B cell (primary cell): ENCODE data around the gene ABCC9. TPM values are rescaled to one million over a fixed set of nuclear protein-coding genes. Genes with fewer than 3 reads are reported as not detected.

Experiments
- ATAC-seq: fragments of 200-7000 bp; cut with Tn5 transposase; one replicate; pipeline ENCODE4 v1.10.0; 2021; ENCODE audit warnings: low read depth, mild to moderate bottlenecking, moderate number of reproducible peaks, moderate library complexity
- CTCF ChIA-PET: fragments of 350-600 bp; sonication (Branson Sonifier 250); formaldehyde crosslinking; loops from one replicate; lab custom pipeline; 2021; ENCODE audit warnings: antibody characterized with exemption, inconsistent platforms; lab: Charles Lee
- POLR2A ChIA-PET: fragments of 350-600 bp; sonication (Branson Sonifier 250); formaldehyde crosslinking; loops from one replicate; lab custom pipeline; 2021; ENCODE audit warnings: antibody characterized with exemption; lab: Charles Lee
- DNase-seq: peaks from one replicate; pipeline ENCODE4 v3.0.0; 2013
- H2AFZ ChIP-seq: 2 replicates; pipeline ENCODE4 v1.6.1; 2012; ENCODE audit warnings: mild to moderate bottlenecking, low read depth, low read length; ENCODE audit not compliant: insufficient read depth, poor library complexity, severe bottlenecking
- H3K27ac ChIP-seq, 2 donors: 1 replicate in 1 of 2; 2 replicates in 1 of 2; pipeline ENCODE4 v1.5.1; 2012 to 2013; ENCODE audit warnings: low read length in 2 of 2, mild to moderate bottlenecking in 2 of 2, moderate library complexity in 1 of 2
- H3K27me3 ChIP-seq, 4 experiments: fragments of 200-600 bp in 1 of 4; sonication (generic) in 1 of 4; replicated peaks in 1 of 4; 1 replicate in 2 of 4; 2 replicates in 2 of 4; pipeline versions ENCODE4 v1.6.1 to v1.7.0; 2013 to 2016; ENCODE audit warnings: low read length in 3 of 4, mild to moderate bottlenecking in 2 of 4, mixed read lengths in 1 of 4, moderate library complexity in 1 of 4; ENCODE audit not compliant: insufficient read depth in 4 of 4, control insufficient read depth in 3 of 4; ENCODE audit errors: control extremely low read depth in 1 of 4
- H3K36me3 ChIP-seq, 2 experiments: replicated peaks in 1 of 2; 1 replicate in 1 of 2; 2 replicates in 1 of 2; pipeline versions ENCODE4 v1.6.1 to v1.7.1; 2013; ENCODE audit warnings: low read length in 1 of 2; ENCODE audit not compliant: insufficient read depth in 2 of 2, control insufficient read depth in 1 of 2; ENCODE audit errors: control extremely low read depth in 1 of 2, extremely low read depth in 1 of 2
- H3K4me1 ChIP-seq, 2 donors: fragments of 200-600 bp in 1 of 2; sonication (generic) in 1 of 2; 1 replicate in 1 of 2; 2 replicates in 1 of 2; pipeline versions ENCODE4 v1.5.1 to v1.6.1; 2013 to 2017; ENCODE audit warnings: low read length in 2 of 2; ENCODE audit not compliant: control insufficient read depth in 2 of 2, insufficient read depth in 2 of 2
- H3K4me2 ChIP-seq: replicated peaks from 2 replicates; pipeline ENCODE3; 2012; ENCODE audit warnings: mild to moderate bottlenecking, low read depth, low read length; ENCODE audit not compliant: poor library complexity, severe bottlenecking
- H3K4me3 ChIP-seq, 5 experiments: fragments of 200-600 bp in 1 of 5; sonication (generic) in 1 of 5; 1 replicate in 3 of 5; 2 replicates in 2 of 5; pipeline versions ENCODE4 v1.5.1 to v1.7.0; 2011 to 2016; ENCODE audit warnings: low read length in 4 of 5, mild to moderate bottlenecking in 4 of 5, low read depth in 2 of 5, control low read depth in 1 of 5, moderate library complexity in 1 of 5; ENCODE audit not compliant: insufficient read depth in 1 of 5; ENCODE audit errors: control extremely low read depth in 1 of 5, extremely low read depth in 1 of 5
- H3K79me2 ChIP-seq: fragments of 200-600 bp; sonication (generic); one replicate; pipeline ENCODE4 v1.6.0; 2016; ENCODE audit warnings: low read length; ENCODE audit not compliant: control insufficient read depth, insufficient read depth
- H3K9ac ChIP-seq: fragments of 200-600 bp; sonication (generic); 2 replicates; pipeline ENCODE4 v1.6.1; 2017; ENCODE audit warnings: mild to moderate bottlenecking, low read length, moderate library complexity
- H3K9me3 ChIP-seq, 3 donors: one replicate each; pipeline versions ENCODE4 v1.6.1 to v1.7.1; 2013; ENCODE audit warnings: low read length in 2 of 3; ENCODE audit not compliant: control insufficient read depth in 2 of 3, insufficient read depth in 1 of 3; ENCODE audit errors: control extremely low read depth in 1 of 3
- H4K20me1 ChIP-seq: 2 replicates; pipeline ENCODE4 v1.6.0; 2012; ENCODE audit warnings: mild to moderate bottlenecking, low read length; ENCODE audit not compliant: insufficient read depth, control insufficient read depth, poor library complexity, severe bottlenecking
- H3K27ac Mint-ChIP-seq: one replicate; pipeline ENCODE4 v1.8.0; 2021; ENCODE audit warnings: mixed read lengths
- H3K27me3 Mint-ChIP-seq: one replicate; pipeline ENCODE4 v1.8.0; 2021; ENCODE audit warnings: mixed read lengths
- H3K4me1 Mint-ChIP-seq: one replicate; pipeline ENCODE4 v1.8.0; 2021; ENCODE audit warnings: mixed read lengths
- H3K4me3 Mint-ChIP-seq: one replicate; pipeline ENCODE4 v1.8.0; 2021; ENCODE audit warnings: mixed read lengths
- H3K9me3 Mint-ChIP-seq: one replicate; pipeline ENCODE4 v1.8.0; 2022; ENCODE audit warnings: mixed read lengths; ENCODE audit not compliant: insufficient read depth
- CTCF ChIP-seq: fragments of 200-600 bp; IDR thresholded peaks from one replicate; pipeline ENCODE4 v1.8.0; 2022; ENCODE audit warnings: antibody characterized with exemption, mild to moderate bottlenecking
- EZH2 ChIP-seq: IDR thresholded peaks from 2 replicates; pipeline ENCODE4 v1.6.1; 2012; ENCODE audit warnings: borderline replicate concordance, low read depth, mild to moderate bottlenecking, moderate library complexity, low read length; ENCODE audit not compliant: insufficient read depth, poor library complexity, severe bottlenecking
- WGBS: methylation state at CpG from one replicate; pipeline ENCODE4 v1.1.5; 2013; ENCODE audit warnings: missing lambda C conversion rate; ENCODE audit not compliant: insufficient coverage; 5-methylcytosine and 5-hydroxymethylcytosine counted together
- intact Hi-C: fragments of 100-400 bp; cut with micrococcal nuclease; formaldehyde crosslinking; loops from one replicate; pipeline ENCODE4 v1.10.0; 2022
- polyA plus RNA-seq: library from polyadenylated mRNA; depleted of rRNA; stranded (reverse); fragments of >200 nt; gene quantifications from 2 replicates; pipeline ENCODE4 v1.2.3, GENCODE V29; 2012
- total RNA-seq, 2 donors: library from RNA; stranded (reverse); fragments of 120-200 nt in 1 of 2; gene quantifications; 1 replicate in 1 of 2; 2 replicates in 1 of 2; pipeline versions ENCODE4 v1.2.3 to v1.2.4, GENCODE V29; 2013 to 2022

Gene ABCC9
- total and polyA plus RNA-seq, 2 donors (not counting 1 experiment from before 2014, with no cell fraction given), result not detected

- no peaks in the 10 kb centered on the region for H4K20me1 ChIP-seq
- H3K4me1 ChIP-seq, result no peaks in the 10 kb centered on the region
- ChIA-PET CTCF (no interaction called here), POLR2A (no interaction called here)
- intact Hi-C loops, result no loop called here
- H3K9ac ChIP-seq, result no peak overlapping the region
- no peak overlapping the region for H2AFZ ChIP-seq
- peaks cover 4% of the 10 kb centered on the region for H3K27me3 Mint-ChIP-seq
- no peaks in the 10 kb centered on the region for H3K27me3 ChIP-seq
- no peaks in the 10 kb centered on the region for H3K36me3 ChIP-seq
- peaks cover 0 to 1% (median 0%) of the 10 kb centered on the region in 3 donors for H3K9me3 ChIP-seq
- H3K27ac ChIP-seq, result no peak overlapping the region
- H3K9me3 Mint-ChIP-seq, result no peaks in the 10 kb centered on the region
- DNase-seq, result no peak
- WGBS, result 86% methylated on average over 1 of the region's 4 CpGs
- TF ChIP-seq EZH2, result no peak
- no peak overlapping the region for H3K4me3 Mint-ChIP-seq
- H3K4me1 Mint-ChIP-seq, result no peaks in the 10 kb centered on the region
- ATAC-seq, result no peak
- no peak overlapping the region for H3K27ac Mint-ChIP-seq
- no peak overlapping the region for H3K4me2 ChIP-seq
- H3K79me2 ChIP-seq, result no peaks in the 10 kb centered on the region
- H3K4me3 ChIP-seq, result no peak overlapping the region
Measured at GRCh38 chr12:21850419-21850818, 90.8 kb downstream of the ABCC9 start.

- H3K9ac ChIP-seq, result no peak overlapping the region
- H3K4me3 ChIP-seq, result no peak overlapping the region
- H4K20me1 ChIP-seq, result no peaks in the 10 kb centered on the region
- H3K27ac Mint-ChIP-seq, result no peak overlapping the region
- H2AFZ ChIP-seq, result no peak overlapping the region
- DNase-seq (no peak), ATAC-seq (no peak)
- H3K9me3 Mint-ChIP-seq, result no peaks in the 10 kb centered on the region
- no peaks in the 10 kb centered on the region for H3K4me1 Mint-ChIP-seq
- ChIA-PET POLR2A (no interaction called here), CTCF (no interaction called here)
- H3K79me2 ChIP-seq, result no peaks in the 10 kb centered on the region
- peaks cover 0 to 1% (median 0%) of the 10 kb centered on the region in 3 donors for H3K9me3 ChIP-seq
- no peaks in the 10 kb centered on the region for H3K36me3 ChIP-seq
- H3K27ac ChIP-seq, result no peak overlapping the region
- intact Hi-C loops, result no loop called here
- WGBS, result 75% methylated on average over 2 of the region's 2 CpGs
- no peak overlapping the region for H3K4me3 Mint-ChIP-seq
- no peaks in the 10 kb centered on the region for H3K4me1 ChIP-seq
- peaks cover 4% of the 10 kb centered on the region for H3K27me3 Mint-ChIP-seq
- H3K27me3 ChIP-seq, result no peaks in the 10 kb centered on the region
- no peak overlapping the region for H3K4me2 ChIP-seq
- no peak for TF ChIP-seq CTCF
- TF ChIP-seq EZH2, result no peak
Measured at GRCh38 chr12:21849878-21850277, 91.3 kb downstream of the ABCC9 start.
